Measurements from ENCODE around the gene TRMT1L. TPM values are rescaled to one million over a fixed set of nuclear protein-coding genes. Genes with fewer than 3 reads are reported as not detected.

Gene TRMT1L
- total RNA-seq, 1 donor from 2014 or later, result 21.6 TPM

- Mint-ChIP-seq H3K27ac (no peak overlapping the region), H3K9me3 (no peaks in the 10 kb centered on the region), H3K4me1 (ENCODE audit: unreplicated experiment) (peaks cover 5% of the 10 kb centered on the region)
These were observed 9.4 kb upstream of the TRMT1L start for GRCh38 chr1:185166106-185166505.

DNA sequence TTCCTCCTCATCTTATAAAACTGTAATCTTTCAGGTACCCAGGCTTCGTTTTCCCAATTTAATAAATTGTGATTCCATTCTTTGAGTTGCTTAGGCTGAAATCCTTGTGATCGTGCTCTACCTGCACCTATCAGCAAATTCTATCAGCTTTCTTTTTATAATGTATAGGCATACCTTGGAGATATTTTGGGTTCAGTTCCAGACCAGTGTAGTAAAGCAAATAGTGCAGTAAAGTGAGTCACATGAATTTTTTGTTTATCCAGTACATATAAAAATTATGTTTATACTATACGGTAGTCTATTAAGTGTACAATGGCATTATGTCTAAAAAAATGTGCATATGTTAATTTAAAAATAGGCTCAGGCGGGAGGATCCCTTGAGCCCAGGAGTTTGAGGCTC, 5.7 kb upstream of the TRMT1L start:
- Mint-ChIP-seq H3K27me3 (no peaks in the 10 kb centered on the region), H3K4me1 (ENCODE audit: unreplicated experiment) (peaks cover 5% of the 10 kb centered on the region), H3K36me3 (peaks cover 17% of the 10 kb centered on the region), H3K27ac (no peak overlapping the region), H3K4me3 (no peak overlapping the region), H3K9me3 (no peaks in the 10 kb centered on the region)
- TF ChIP-seq, protein P1, sequence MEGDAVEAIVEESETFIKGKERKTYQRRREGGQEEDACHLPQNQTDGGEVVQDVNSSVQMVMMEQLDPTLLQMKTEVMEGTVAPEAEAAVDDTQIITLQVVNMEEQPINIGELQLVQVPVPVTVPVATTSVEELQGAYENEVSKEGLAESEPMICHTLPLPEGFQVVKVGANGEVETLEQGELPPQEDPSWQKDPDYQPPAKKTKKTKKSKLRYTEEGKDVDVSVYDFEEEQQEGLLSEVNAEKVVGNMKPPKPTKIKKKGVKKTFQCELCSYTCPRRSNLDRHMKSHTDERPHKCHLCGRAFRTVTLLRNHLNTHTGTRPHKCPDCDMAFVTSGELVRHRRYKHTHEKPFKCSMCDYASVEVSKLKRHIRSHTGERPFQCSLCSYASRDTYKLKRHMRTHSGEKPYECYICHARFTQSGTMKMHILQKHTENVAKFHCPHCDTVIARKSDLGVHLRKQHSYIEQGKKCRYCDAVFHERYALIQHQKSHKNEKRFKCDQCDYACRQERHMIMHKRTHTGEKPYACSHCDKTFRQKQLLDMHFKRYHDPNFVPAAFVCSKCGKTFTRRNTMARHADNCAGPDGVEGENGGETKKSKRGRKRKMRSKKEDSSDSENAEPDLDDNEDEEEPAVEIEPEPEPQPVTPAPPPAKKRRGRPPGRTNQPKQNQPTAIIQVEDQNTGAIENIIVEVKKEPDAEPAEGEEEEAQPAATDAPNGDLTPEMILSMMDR (conservative IDR thresholded peaks at IDR 0.05), result no peak
- DNase-seq (ENCODE audit: extremely low spot score, unreplicated experiment), result no peak

More at GRCh38 chr1:185166106-185166505, 9.4 kb upstream of the TRMT1L start:
- TF ChIP-seq, protein P1 (conservative IDR thresholded peaks at IDR 0.05), result no peak
- DNase-seq (ENCODE audit: extremely low spot score, unreplicated experiment), result no peak
- H3K4me3 Mint-ChIP-seq, result no peak overlapping the region
- no peaks in the 10 kb centered on the region for H3K27me3 Mint-ChIP-seq
- H3K36me3 Mint-ChIP-seq, result peaks cover 20% of the 10 kb centered on the region

DNA sequence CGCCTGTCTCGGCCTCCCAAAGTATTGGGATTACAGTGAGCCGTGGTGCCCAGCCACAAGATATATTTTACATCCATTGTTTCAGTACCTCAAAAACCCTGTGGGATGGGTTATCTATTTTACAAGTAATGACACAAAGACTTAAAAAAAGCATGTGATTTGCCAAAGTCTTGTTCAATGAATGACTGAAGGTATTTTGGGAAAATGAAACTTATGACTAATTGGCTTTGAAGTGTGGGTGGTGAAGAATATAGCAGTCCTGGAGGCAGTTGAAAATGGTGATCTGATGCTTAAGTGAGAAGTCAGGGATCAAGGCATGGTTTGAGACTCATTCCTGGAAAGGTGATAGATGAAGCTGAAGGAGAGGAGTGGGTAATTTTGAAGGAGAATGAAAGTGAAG, 3.2 kb upstream of the TRMT1L start:
- Mint-ChIP-seq H3K4me1 (ENCODE audit: unreplicated experiment) (peaks cover 18% of the 10 kb centered on the region), H3K9me3 (no peaks in the 10 kb centered on the region), H3K36me3 (peaks cover 16% of the 10 kb centered on the region), H3K27ac (no peak overlapping the region), H3K27me3 (no peaks in the 10 kb centered on the region), H3K4me3 (no peak overlapping the region)
- no peak for DNase-seq (ENCODE audit: extremely low spot score, unreplicated experiment)
- TF ChIP-seq, protein P1 (conservative IDR thresholded peaks at IDR 0.05), result no peak

DNA sequence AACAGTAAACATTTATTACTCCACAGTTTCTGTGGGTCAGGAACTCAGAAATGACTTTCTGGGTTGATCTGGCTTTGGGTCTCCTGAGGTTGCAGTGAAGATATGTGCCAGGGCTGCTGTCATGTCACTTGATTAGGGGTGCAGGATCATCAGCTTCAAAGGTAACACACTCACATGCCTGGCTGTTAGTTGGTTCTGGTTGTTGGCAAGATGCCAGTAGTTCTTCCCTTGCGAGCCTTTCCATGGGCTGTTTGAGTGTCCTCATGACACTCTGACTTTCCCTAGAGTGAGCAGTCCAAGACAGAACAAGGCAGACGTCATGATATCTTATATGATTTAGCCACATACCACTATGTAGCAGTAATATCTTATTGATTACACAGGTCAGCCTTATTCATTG, 2.0 kb upstream of the TRMT1L start:
- peak overlapping the region; percentile 98 for H3K4me3 Mint-ChIP-seq
- H3K9me3 Mint-ChIP-seq, result no peaks in the 10 kb centered on the region
- DNase-seq (ENCODE audit: extremely low spot score, unreplicated experiment), result no peak
- no peaks in the 10 kb centered on the region for H3K27me3 Mint-ChIP-seq
- H3K27ac Mint-ChIP-seq, result no peak overlapping the region
- TF ChIP-seq, protein P1 (conservative IDR thresholded peaks at IDR 0.05), result no peak
- H3K36me3 Mint-ChIP-seq, result peaks cover 14% of the 10 kb centered on the region
- peaks cover 18% of the 10 kb centered on the region for H3K4me1 Mint-ChIP-seq (ENCODE audit: unreplicated experiment)

- TF ChIP-seq, protein P1 (conservative IDR thresholded peaks at IDR 0.05), result no peak
- H3K9me3 Mint-ChIP-seq, result no peaks in the 10 kb centered on the region
- H3K27ac Mint-ChIP-seq, result peak overlapping the region; percentile 97
- no peaks in the 10 kb centered on the region for H3K27me3 Mint-ChIP-seq
- peaks cover 12% of the 10 kb centered on the region for H3K36me3 Mint-ChIP-seq
- no peak for DNase-seq (ENCODE audit: extremely low spot score, unreplicated experiment)
- peak overlapping the region; percentile 98 for H3K4me3 Mint-ChIP-seq
- peaks cover 18% of the 10 kb centered on the region for H3K4me1 Mint-ChIP-seq (ENCODE audit: unreplicated experiment)
These were observed 1.1 kb upstream of the TRMT1L start for GRCh38 chr1:185157599-185158412.

Data from type B pancreatic cell (in vitro differentiated cells).